IPS-15b (cell line): ENCODE data around the gene RAB33A.
A peak's percentile ranks its signal among the peaks of the same experiment; 100 is the strongest.

Experiments
- H3K27me3 ChIP-seq: one replicate; pipeline ENCODE4 v1.6.1; 2013; ENCODE audit warnings: low read length; ENCODE audit not compliant: control insufficient read depth, insufficient read depth
- H3K36me3 ChIP-seq: one replicate; pipeline ENCODE4 v1.6.1; 2013; ENCODE audit warnings: low read length; ENCODE audit not compliant: control insufficient read depth, insufficient read depth
- H3K4me1 ChIP-seq: one replicate; pipeline ENCODE4 v1.6.1; 2013; ENCODE audit warnings: mild to moderate bottlenecking, low read length; ENCODE audit not compliant: control insufficient read depth, insufficient read depth
- H3K4me3 ChIP-seq: one replicate; pipeline ENCODE4 v1.5.1; 2013; ENCODE audit warnings: low read depth, low read length
- H3K9ac ChIP-seq: one replicate; pipeline ENCODE4 v1.6.1; 2013; ENCODE audit warnings: low read depth, mild to moderate bottlenecking, low read length
- H3K9me3 ChIP-seq: one replicate; pipeline ENCODE4 v1.6.1; 2013; ENCODE audit warnings: mild to moderate bottlenecking, low read length; ENCODE audit not compliant: control insufficient read depth, insufficient read depth

The RAB33A gene

DNA sequence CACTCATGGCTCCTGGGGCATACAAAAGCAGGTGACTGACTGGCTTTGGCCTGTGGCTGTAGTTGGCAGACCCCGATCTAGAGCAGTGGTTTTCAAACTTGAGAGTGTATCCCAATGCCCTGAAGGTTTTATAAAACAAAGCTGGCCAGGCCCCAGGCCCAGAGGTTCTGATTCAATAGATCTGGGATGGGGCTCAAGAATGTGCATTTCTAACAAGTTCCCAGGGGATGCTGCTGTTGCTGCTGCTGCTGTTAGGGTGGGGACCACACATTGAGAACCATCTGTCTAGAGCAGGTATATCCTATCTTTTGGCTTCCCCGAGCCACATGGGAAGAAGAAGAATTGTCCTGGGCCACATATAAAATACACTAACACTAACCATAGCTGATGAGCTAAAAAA lies 13.5 kb upstream of the RAB33A start:
- Histone ChIP-seq H3K4me3 (no peak overlapping the region), H3K9ac (no peak overlapping the region), H3K36me3 (peaks cover 4% of the 10 kb centered on the region), H3K4me1 (no peaks in the 10 kb centered on the region), H3K27me3 (no peaks in the 10 kb centered on the region), H3K9me3 (no peaks in the 10 kb centered on the region)

DNA sequence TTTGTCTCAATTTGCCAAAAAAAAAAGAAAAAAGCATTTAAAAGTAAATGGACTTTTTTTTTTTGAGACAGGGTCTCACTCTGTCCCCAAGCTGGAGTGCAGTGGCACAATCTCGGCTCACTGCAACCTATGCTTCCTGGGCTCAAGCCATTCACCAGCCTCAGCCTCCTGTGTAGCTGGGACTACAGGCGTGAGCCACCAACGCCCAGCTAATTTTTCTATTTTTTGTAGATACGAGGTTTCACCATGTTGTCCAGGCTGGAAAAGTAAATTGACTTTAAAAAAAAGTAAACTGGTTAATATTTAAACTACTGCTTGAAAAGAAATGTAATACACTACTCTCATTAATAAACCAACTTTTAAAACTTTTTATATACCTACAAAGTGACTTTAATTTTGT lies 12.0 kb upstream of the RAB33A start:
- no peaks in the 10 kb centered on the region for H3K9me3 ChIP-seq
- peaks cover 4% of the 10 kb centered on the region for H3K36me3 ChIP-seq
- H3K4me3 ChIP-seq = no peak overlapping the region
- no peak overlapping the region for H3K9ac ChIP-seq
- no peaks in the 10 kb centered on the region for H3K4me1 ChIP-seq
- H3K27me3 ChIP-seq = no peaks in the 10 kb centered on the region

DNA sequence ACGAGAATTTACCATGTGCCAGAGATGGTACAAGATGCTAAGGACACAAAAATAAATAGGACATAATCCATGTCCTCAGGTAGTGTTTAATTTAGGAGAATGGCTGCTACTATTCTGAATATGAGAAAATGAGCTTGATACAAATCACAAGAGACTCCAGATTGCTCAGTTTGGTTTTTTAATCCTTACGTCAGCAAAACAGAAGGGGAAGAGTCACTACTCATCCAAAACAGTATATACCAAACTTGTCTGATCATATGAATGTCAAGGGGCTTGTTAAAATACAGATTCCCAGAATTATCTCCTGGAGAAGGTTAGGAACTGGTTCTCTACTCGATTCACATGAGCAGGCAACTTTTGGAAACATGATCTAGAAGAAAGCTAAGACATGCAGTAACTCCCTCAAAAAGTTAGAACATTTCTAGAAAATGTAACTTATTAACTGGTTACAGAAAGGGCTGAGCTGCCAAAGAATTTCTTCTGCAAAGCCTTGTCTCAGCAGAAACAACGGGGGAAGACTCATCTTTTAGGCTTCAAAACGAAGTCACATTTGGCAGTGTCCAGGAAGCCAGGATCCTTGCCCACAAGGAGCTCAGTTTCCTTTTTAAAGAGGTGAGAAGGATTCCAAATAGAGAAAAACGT lies 9.5 kb upstream of the RAB33A start:
- H3K9me3 ChIP-seq = no peaks in the 10 kb centered on the region
- no peak overlapping the region for H3K4me3 ChIP-seq
- peaks cover 3% of the 10 kb centered on the region for H3K36me3 ChIP-seq
- H3K9ac ChIP-seq = no peak overlapping the region
- H3K27me3 ChIP-seq = no peaks in the 10 kb centered on the region
- H3K4me1 ChIP-seq = no peaks in the 10 kb centered on the region

DNA sequence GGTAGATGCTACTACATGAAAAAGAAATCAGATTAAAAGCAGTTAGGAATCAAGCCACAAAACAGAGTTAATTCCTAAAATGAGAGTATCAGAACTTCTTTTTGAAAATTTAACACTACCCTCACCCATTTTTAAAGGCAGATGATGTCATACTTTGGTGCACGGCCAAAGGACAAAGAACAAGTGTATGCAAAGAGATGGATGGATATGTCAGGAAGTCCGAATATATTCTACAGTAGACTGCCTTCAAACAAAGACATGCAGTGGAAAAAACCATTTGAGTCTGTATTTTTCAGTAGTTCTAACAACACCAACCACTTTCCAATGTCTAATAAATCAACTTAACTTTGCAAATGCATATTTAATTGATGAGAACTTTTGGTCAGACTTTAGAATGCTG lies 8.4 kb upstream of the RAB33A start:
- no peaks in the 10 kb centered on the region for H3K27me3 ChIP-seq
- H3K36me3 ChIP-seq = peaks cover 3% of the 10 kb centered on the region
- no peak overlapping the region for H3K9ac ChIP-seq
- H3K9me3 ChIP-seq = no peaks in the 10 kb centered on the region
- H3K4me3 ChIP-seq = no peak overlapping the region
- no peaks in the 10 kb centered on the region for H3K4me1 ChIP-seq

DNA sequence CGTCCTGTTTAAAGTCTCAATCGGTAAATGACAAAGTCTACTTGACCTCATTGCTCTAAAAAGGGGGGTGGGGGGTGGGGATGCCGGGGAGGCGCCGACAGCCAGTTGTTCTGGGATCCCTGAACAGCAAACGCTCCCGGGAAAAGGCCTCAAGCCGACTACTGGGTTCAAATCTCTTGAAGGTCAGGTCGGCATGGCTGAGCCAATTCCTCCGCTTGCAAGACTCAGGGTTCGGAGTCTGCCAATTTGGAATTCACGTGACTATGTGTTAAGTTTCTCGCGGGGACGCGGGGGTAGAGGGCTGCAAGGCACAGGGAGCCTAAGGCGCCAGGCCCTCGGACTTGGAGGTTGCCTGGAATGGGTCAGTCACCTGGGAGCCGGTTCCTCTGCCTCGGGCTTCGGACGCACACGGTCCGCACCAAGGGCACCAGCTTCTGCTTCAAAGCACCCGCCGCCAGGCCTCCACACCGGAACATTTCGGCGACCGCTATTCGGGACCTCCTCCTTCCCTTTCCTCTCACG lies 6.5 kb upstream of the RAB33A start:
- peak overlapping the region; percentile 99 for H3K4me3 ChIP-seq
- peaks cover 3% of the 10 kb centered on the region for H3K4me1 ChIP-seq
- no peaks in the 10 kb centered on the region for H3K9me3 ChIP-seq
- peak overlapping the region; percentile 92 for H3K9ac ChIP-seq
- H3K27me3 ChIP-seq = peaks cover 6% of the 10 kb centered on the region
- H3K36me3 ChIP-seq = peaks cover 3% of the 10 kb centered on the region

DNA sequence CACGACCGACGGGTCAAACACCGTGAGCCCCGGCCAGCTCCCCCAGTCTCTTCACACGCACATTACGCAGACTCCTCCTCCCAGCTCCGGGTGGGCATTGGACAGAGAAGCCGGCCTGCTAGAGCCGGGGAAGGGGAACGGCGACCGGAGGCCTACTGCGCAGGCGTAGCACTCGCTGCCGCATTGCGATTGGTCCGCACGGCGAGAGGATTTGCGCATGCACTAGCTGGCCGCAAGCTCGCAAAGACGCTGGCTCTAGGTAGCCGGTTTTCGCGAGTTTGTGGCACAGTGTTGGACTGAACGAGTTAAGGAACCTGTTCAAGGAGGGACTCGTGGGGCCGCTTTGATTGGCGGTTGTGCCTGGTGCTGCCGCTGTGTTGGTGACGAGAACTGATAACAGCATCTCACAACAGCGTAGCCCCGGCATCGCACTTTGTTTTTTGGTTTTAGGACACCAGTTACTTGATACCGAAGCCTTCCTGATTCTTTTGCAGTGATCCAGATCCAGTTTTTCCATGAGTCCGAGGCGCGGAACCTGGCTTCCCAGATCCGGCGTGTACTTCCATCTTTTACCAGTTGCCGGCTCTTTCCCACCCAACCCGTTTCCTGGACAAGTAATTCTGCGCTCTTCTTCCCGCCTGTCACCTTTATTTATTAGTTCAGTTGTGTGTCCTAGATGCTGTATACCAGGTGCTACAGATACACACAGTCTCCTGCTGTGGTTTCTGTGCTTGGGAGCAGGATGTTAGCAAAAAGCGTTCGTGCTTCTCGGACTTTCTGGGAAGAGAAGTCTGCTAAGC lies 5.9 kb upstream of the RAB33A start, which contains the start of gene AIFM1:
Gene AIFM1 (minus strand): TSS at position 139 of the 800 bp plus-strand sequence. CDS start 185 bp downstream, outside the sequence.
- Histone ChIP-seq H3K9me3 (no peaks in the 10 kb centered on the region), H3K9ac (peak within 1 kb of the TSS; percentile 92), H3K27me3 (peaks cover 11% of the 10 kb centered on the region), H3K4me1 (peaks cover 7% of the 10 kb centered on the region), H3K4me3 (peak within 1 kb of the TSS; percentile 99), H3K36me3 (peaks cover 3% of the 10 kb centered on the region)

DNA sequence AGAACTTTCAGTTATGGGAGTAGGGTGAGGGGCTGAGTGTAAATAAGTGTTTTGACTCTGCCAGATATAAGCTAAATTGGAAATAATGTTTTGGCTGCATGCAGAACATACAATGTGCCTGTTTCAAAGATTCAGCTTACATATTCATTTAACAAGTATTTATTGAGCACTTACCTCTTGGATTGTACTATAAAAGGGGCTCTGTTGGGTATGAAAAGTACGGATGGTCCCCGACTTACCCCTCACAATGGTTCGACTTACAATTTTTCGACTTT lies 5.3 kb upstream of the RAB33A start:
- peaks cover 13% of the 10 kb centered on the region for H3K27me3 ChIP-seq
- H3K36me3 ChIP-seq = peaks cover 3% of the 10 kb centered on the region
- H3K4me3 ChIP-seq = peak overlapping the region; percentile 99
- peak overlapping the region; percentile 47 for H3K9ac ChIP-seq
- H3K9me3 ChIP-seq = no peaks in the 10 kb centered on the region
- peaks cover 7% of the 10 kb centered on the region for H3K4me1 ChIP-seq

DNA sequence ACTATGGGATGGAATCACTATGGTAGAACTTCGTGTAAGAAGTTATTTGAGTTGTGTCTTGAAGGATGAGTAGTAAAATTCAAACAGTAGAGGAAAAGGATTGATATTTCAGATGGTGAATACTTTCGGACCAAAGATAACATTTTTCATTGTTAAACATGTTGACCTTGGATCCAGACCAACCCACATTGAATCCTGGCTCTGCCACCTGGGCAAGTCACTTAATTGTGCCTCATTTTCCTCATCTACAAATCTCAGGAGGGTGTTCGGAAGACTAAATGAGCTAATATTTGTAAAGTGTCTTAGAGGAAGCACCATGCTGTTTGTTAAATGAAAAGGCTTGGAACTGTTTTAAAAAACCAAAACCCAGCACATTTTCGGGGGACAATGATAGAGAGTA lies 4.7 kb upstream of the RAB33A start:
- Histone ChIP-seq H3K27me3 (peaks cover 18% of the 10 kb centered on the region), H3K4me3 (peak overlapping the region; percentile 99), H3K9me3 (no peaks in the 10 kb centered on the region), H3K36me3 (peaks cover 3% of the 10 kb centered on the region), H3K4me1 (peaks cover 7% of the 10 kb centered on the region), H3K9ac (no peak overlapping the region)

DNA sequence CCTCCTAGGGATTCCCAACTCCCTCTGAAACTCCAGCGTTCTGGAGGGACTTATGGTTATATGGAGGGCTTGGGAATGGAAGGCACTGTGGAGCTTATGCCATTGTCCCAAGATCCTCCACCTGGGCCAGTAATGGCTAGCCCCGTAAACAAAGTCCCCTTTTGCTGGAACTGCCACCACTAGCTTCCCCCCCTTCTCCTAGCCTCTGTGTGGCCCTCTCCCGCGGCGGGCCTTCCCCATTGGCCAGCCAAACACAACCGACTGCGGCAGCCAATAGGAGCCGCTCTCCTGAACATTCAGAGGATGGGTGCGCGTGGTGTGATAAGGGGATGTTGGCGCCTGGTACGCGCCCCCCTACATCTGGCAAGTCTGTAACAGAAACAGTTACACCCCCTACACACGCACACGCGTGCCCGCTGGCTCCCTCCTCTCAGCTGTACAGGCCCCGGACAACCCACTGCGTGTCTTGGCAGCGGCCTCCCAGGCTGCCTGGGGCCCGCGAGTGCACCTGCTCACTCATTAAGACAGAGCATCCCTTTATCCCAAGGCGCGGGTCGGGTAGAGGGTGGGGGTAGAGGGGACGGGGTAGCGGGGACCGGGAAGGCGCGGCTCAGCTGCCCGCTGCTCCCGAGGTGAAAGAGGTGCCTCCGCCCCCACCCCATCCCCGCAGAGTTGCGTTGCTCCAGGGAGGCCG lies 863 bp upstream of the RAB33A start:
- Histone ChIP-seq H3K4me3 (peak overlapping the region; percentile 74), H3K9ac (peak overlapping the region; percentile 47), H3K27me3 (peaks cover 50% of the 10 kb centered on the region), H3K4me1 (peaks cover 12% of the 10 kb centered on the region), H3K9me3 (no peaks in the 10 kb centered on the region), H3K36me3 (no peaks in the 10 kb centered on the region)

DNA sequence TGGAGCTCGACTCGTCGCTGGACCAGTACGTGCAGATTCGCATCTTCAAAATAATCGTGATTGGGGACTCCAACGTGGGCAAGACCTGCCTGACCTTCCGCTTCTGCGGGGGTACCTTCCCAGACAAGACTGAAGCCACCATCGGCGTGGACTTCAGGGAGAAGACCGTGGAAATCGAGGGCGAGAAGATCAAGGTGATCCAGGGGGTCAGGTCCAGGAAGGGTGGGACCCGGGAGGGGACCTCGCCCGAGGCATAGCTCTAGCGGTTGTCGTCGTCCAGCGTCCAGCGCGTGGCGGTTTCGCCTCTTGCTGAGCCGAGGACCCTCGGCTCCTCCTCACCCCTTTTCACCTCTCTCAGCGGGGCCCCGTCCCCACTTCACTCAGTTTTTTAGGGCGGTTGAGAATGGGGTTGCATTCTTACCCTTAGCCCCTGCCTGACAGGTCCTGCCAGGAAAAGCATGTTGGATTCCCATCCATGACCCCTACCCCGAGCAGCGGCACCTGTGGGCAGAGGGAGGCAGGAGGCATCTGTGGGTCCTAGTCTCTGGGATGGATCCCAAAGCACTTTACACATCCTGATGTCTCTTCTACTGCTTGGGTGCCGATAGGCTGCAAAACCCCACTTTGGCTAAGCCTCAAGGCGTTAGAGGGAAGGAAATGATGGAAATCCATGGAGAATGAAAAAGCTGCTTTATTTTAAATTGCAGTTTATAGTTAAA lies 524 bp downstream of the RAB33A start:
- Histone ChIP-seq H3K9ac (peak overlapping the region; percentile 47), H3K36me3 (no peaks in the 10 kb centered on the region), H3K4me1 (peaks cover 12% of the 10 kb centered on the region), H3K4me3 (peak overlapping the region; percentile 74), H3K27me3 (peaks cover 55% of the 10 kb centered on the region), H3K9me3 (no peaks in the 10 kb centered on the region)

DNA sequence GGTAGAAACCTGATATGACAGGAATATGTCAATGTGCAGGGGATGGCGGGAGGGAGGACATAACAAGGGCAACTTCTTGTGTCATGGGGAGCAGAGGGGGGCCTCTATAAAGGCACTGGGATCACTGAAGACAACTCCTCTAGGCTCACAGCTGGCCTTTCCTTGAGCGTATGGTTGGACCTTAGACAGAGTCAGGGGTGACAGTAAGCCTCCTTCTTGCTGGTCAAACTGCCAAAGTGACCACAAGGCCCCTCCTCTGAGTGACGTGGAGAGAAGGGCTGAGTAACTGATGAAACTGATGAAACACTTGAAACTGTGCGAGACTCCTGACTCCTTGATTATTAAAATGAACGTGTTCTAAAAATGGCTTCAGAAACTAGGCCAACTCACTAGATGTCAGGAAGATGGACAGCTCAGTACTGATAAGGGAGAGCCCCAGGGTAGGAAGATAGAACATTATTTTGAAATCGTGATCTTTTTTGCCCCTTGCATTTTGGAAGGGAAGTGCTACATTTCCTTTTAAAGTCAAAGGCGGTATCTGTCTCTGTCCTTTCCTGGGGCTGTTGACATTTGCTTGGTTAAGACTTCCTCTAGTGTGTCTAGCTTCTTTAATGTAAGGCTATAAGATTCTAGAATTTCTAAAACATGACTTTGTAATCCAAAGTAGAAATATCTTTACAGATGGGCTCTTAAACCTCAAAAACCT lies 1.6 kb downstream of the RAB33A start:
- no peak overlapping the region for H3K4me3 ChIP-seq

More for the DNA sequence above, 1.6 kb downstream of the RAB33A start:
- peaks cover 12% of the 10 kb centered on the region for H3K4me1 ChIP-seq
- peaks cover 55% of the 10 kb centered on the region for H3K27me3 ChIP-seq
- no peaks in the 10 kb centered on the region for H3K9me3 ChIP-seq
- H3K9ac ChIP-seq = no peak overlapping the region
- H3K36me3 ChIP-seq = no peaks in the 10 kb centered on the region
